Natural killer cell (primary cell): ENCODE measurements around the gene MCM10. TPM values are rescaled to one million over a fixed set of nuclear protein-coding genes. Genes with fewer than 3 reads are reported as not detected.

Experiments
- ATAC-seq, 3 donors: fragments of 150-1000 bp in 2 of 3; fragments of 200-7000 bp in 1 of 3; cut with Tn5 transposase; 1 replicate in 1 of 3; 2 replicates in 2 of 3; pipeline ENCODE4 v1.10.0; 2021; ENCODE audit warnings: mild to moderate bottlenecking in 2 of 3, moderate library complexity in 2 of 3
- DNase-seq, 2 donors: peaks; one replicate each; pipeline versions ENCODE4 v3.0.0 to v3.0.0-alpha.2; 2013 to 2021; ENCODE audit warnings: mixed read lengths in 1 of 2
- H3K27ac ChIP-seq: one replicate; pipeline ENCODE4 v1.5.1; 2013; ENCODE audit warnings: mild to moderate bottlenecking, low read length
- H3K27me3 ChIP-seq: one replicate; pipeline ENCODE4 v1.6.1; 2013; ENCODE audit warnings: low read length; ENCODE audit not compliant: control insufficient read depth, insufficient read depth
- H3K36me3 ChIP-seq: one replicate; pipeline ENCODE4 v1.6.1; 2013; ENCODE audit warnings: low read length; ENCODE audit not compliant: control insufficient read depth, insufficient read depth
- H3K4me1 ChIP-seq: one replicate; pipeline ENCODE4 v1.6.1; 2013; ENCODE audit warnings: low read length; ENCODE audit not compliant: control insufficient read depth, insufficient read depth
- H3K4me3 ChIP-seq: one replicate; pipeline ENCODE4 v1.5.1; 2013; ENCODE audit warnings: low read length
- H3K9me3 ChIP-seq: one replicate; pipeline ENCODE4 v1.6.1; 2013; ENCODE audit warnings: low read length; ENCODE audit not compliant: control insufficient read depth, insufficient read depth
- H3K27ac Mint-ChIP-seq, 2 donors: one replicate each; pipeline ENCODE4 v1.8.0; 2022; ENCODE audit warnings: mild to moderate bottlenecking in 2 of 2, mixed read lengths in 2 of 2, moderate library complexity in 1 of 2
- H3K27me3 Mint-ChIP-seq, 2 donors: one replicate each; pipeline ENCODE4 v1.8.0; 2022; ENCODE audit warnings: low read depth in 2 of 2, mixed read lengths in 2 of 2
- H3K36me3 Mint-ChIP-seq: one replicate; pipeline ENCODE4 v1.8.0; 2022; ENCODE audit warnings: mixed read lengths
- H3K4me1 Mint-ChIP-seq, 2 donors: one replicate each; pipeline ENCODE4 v1.8.0; 2022; ENCODE audit warnings: mixed read lengths in 2 of 2
- H3K4me3 Mint-ChIP-seq: one replicate; pipeline ENCODE4 v1.8.0; 2022; ENCODE audit warnings: mild to moderate bottlenecking, moderate library complexity, mixed read lengths
- H3K9me3 Mint-ChIP-seq, 2 donors: one replicate each; pipeline ENCODE4 v1.8.0; 2022; ENCODE audit warnings: mixed read lengths in 2 of 2
- CTCF ChIP-seq: fragments of 200-600 bp; IDR thresholded peaks from one replicate; pipeline ENCODE4 v1.8.0; 2022; ENCODE audit warnings: antibody characterized with exemption
- WGBS: methylation state at CpG from one replicate; pipeline ENCODE4 v1.1.7; 2013; ENCODE audit warnings: missing lambda C conversion rate; ENCODE audit not compliant: insufficient coverage; 5-methylcytosine and 5-hydroxymethylcytosine counted together
- intact Hi-C: fragments of 100-400 bp; cut with micrococcal nuclease; formaldehyde crosslinking; loops from one replicate; pipeline ENCODE4 v1.14.2; 2022
- total RNA-seq, 4 donors: library from RNA; stranded (reverse); fragments of 120-200 nt in 1 of 4; gene quantifications; one replicate each; pipeline versions ENCODE4 v1.2.3 to v1.2.4, GENCODE V29; 2013 to 2022

Gene MCM10
- total RNA-seq, 3 donors from 2014 or later (not counting 1 experiment from before 2014, with no cell fraction given): 0.73 to 2.9 (median 1.3) TPM

GRCh38 chr10:13227031-13227430 is 65.7 kb downstream of the MCM10 start:
- H3K36me3 Mint-ChIP-seq: no peaks in the 10 kb centered on the region
- H3K27me3 Mint-ChIP-seq: peaks cover 0 to 9% of the 10 kb centered on the region in 2 donors
- H3K36me3 ChIP-seq: no peaks in the 10 kb centered on the region
- peaks cover 0 to 7% of the 10 kb centered on the region in 2 donors for H3K4me1 Mint-ChIP-seq
- 89% methylated on average over 5 of the region's 5 CpGs for WGBS
- H3K9me3 ChIP-seq: no peaks in the 10 kb centered on the region
- no peaks in the 10 kb centered on the region for H3K9me3 Mint-ChIP-seq
- H3K4me3 ChIP-seq: no peak overlapping the region
- TF ChIP-seq CTCF: no peak
- no peak overlapping the region for H3K27ac Mint-ChIP-seq
- H3K27me3 ChIP-seq: no peaks in the 10 kb centered on the region
- H3K4me1 ChIP-seq: no peaks in the 10 kb centered on the region
- H3K27ac ChIP-seq: no peak overlapping the region
- intact Hi-C loops: no loop called here
- DNase-seq (no peak), ATAC-seq (no peak)
- H3K4me3 Mint-ChIP-seq: no peak overlapping the region

- H3K9me3 Mint-ChIP-seq: no peaks in the 10 kb centered on the region
- H3K4me3 ChIP-seq: no peak overlapping the region
- intact Hi-C loops: no loop called here
- DNase-seq (no peak), ATAC-seq (no peak)
- no peak for TF ChIP-seq CTCF
- H3K36me3 ChIP-seq: no peaks in the 10 kb centered on the region
- no peaks in the 10 kb centered on the region for H3K36me3 Mint-ChIP-seq
- peaks cover 0 to 9% of the 10 kb centered on the region in 2 donors for H3K27me3 Mint-ChIP-seq
- no peak overlapping the region for H3K27ac ChIP-seq
- 88% methylated on average over 7 of the region's 9 CpGs for WGBS
- H3K9me3 ChIP-seq: no peaks in the 10 kb centered on the region
- no peaks in the 10 kb centered on the region for H3K27me3 ChIP-seq
- no peak overlapping the region for H3K4me3 Mint-ChIP-seq
- no peak overlapping the region for H3K27ac Mint-ChIP-seq
- no peaks in the 10 kb centered on the region for H3K4me1 ChIP-seq
- H3K4me1 Mint-ChIP-seq: no peaks in the 10 kb centered on the region
These were observed 69.8 kb downstream of the MCM10 start for GRCh38 chr10:13231190-13231589.

- Mint-ChIP-seq H3K36me3 (no peaks in the 10 kb centered on the region), H3K4me1 (no peaks in the 10 kb centered on the region), H3K27ac (no peak overlapping the region), H3K9me3 (no peaks in the 10 kb centered on the region), H3K27me3 (peaks cover 0 to 9% of the 10 kb centered on the region in 2 donors), H3K4me3 (no peak overlapping the region)
- no peak for ATAC-seq
- H3K36me3 ChIP-seq: no peaks in the 10 kb centered on the region
- 88% methylated on average over 6 of the region's 6 CpGs for WGBS
- no peak for DNase-seq
- H3K9me3 ChIP-seq: no peaks in the 10 kb centered on the region
- H3K4me1 ChIP-seq: no peaks in the 10 kb centered on the region
- no peak for TF ChIP-seq CTCF
- intact Hi-C loops: no loop called here
- H3K27ac ChIP-seq: no peak overlapping the region
- H3K4me3 ChIP-seq: no peak overlapping the region
- no peaks in the 10 kb centered on the region for H3K27me3 ChIP-seq
These were observed 70.5 kb downstream of the MCM10 start for GRCh38 chr10:13231808-13232207.

- Histone ChIP-seq H3K27ac (no peak overlapping the region), H3K4me1 (no peaks in the 10 kb centered on the region), H3K36me3 (no peaks in the 10 kb centered on the region), H3K9me3 (no peaks in the 10 kb centered on the region), H3K4me3 (no peak overlapping the region), H3K27me3 (no peaks in the 10 kb centered on the region)
- peaks cover 0 to 9% of the 10 kb centered on the region in 2 donors for H3K27me3 Mint-ChIP-seq
- no peaks in the 10 kb centered on the region for H3K36me3 Mint-ChIP-seq
- TF ChIP-seq CTCF: no peak
- intact Hi-C loops: no loop called here
- DNase-seq (no peak), ATAC-seq (no peak)
- no peak overlapping the region for H3K4me3 Mint-ChIP-seq
- H3K4me1 Mint-ChIP-seq: no peaks in the 10 kb centered on the region
- WGBS: 73% methylated on average over 14 of the region's 14 CpGs
- H3K9me3 Mint-ChIP-seq: no peaks in the 10 kb centered on the region
- no peak overlapping the region for H3K27ac Mint-ChIP-seq
These were observed 72.0 kb downstream of the MCM10 start for GRCh38 chr10:13233358-13233757.
